ENCODE data around the gene HMGB1.

GRCh38 chr13:30406779-30407416, 58.8 kb downstream of the HMGB1 start:
- TF ChIP-seq CTCF (IDR thresholded peaks at IDR 0.05) (no peak), POLR2A (IDR thresholded peaks at IDR 0.05) (no peak)

Data from stomach (tissue), 4 donors.